ENCODE measurements around the gene IKBKE.

Gene IKBKE

DNA sequence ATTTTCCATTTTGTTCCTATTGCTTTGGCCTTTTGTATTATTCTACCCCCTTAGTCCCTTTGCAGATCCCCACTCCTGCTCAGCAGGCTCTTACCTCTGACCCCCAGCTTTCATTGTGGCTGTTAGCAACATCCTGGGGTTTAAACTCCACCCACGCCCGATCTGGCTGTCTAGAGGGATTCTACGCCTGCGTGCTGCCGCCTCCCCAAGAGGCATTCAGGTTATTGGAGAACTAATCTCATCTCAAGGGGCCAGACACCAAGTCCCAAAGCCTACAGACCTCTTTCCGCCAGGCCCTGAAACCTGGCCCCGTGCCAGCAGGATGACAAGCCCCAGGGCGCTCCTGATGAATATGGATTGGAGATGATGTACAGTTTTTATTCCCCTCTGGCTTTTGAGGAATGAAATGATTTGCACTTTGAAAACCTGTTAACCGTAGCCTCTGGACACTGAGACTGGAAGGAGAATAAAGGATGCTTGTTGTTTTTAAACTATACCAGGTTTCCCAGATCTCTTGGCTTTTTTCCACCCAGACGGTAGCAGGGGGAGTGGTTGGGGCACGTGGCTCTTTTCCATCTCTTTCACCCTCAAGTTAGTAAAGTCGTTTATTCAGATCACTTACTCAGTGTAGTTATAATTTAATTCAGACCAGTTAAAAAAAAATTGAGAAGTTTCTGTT, 14.5 kb upstream of the IKBKE start:
- Histone ChIP-seq H3K9me3 (ENCODE audit: low read length) (no peaks in the 10 kb centered on the region), H2AFZ (ENCODE audit: low read length) (no peak overlapping the region), H3K4me2 (ENCODE audit: low read length) (no peak overlapping the region), H3K9me2 (ENCODE audit: low read depth, low read length) (no peaks in the 10 kb centered on the region), H3K9ac (ENCODE audit: low read length) (no peak overlapping the region), H3K79me2 (ENCODE audit: insufficient read depth, low read length) (no peaks in the 10 kb centered on the region), H3K4me1 (ENCODE audit: insufficient read depth, low read length, severe bottlenecking) (no peaks in the 10 kb centered on the region), H3K27me3 (ENCODE audit: insufficient read depth, low read length) (no peaks in the 10 kb centered on the region), H3K27ac (ENCODE audit: low read depth, low read length, poor library complexity, severe bottlenecking) (no peak overlapping the region), H3K36me3 (ENCODE audit: insufficient read depth, low read length) (peaks cover 31% of the 10 kb centered on the region; the same call in 1 of the 2 replicates), H3K4me3 (ENCODE audit: low read depth, low read length, poor library complexity, severe bottlenecking) (no peak overlapping the region), H4K20me1 (ENCODE audit: insufficient read depth, low read length) (no peaks in the 10 kb centered on the region), H3F3A (ENCODE audit: insufficient read depth, low read length) (no peaks in the 10 kb centered on the region)
- TF ChIP-seq CTCF (IDR thresholded peaks at IDR 0.05; ENCODE audit: low read length) (no peak), EZH2 (IDR thresholded peaks at IDR 0.05; ENCODE audit: borderline replicate concordance, low read length) (no peak)

GRCh38 chr1:206456577-206457370, 13.5 kb upstream of the IKBKE start:
- H3K9ac ChIP-seq (ENCODE audit: low read length): no peak overlapping the region
- no peak overlapping the region for H3K4me2 ChIP-seq (ENCODE audit: low read length)

More at GRCh38 chr1:206456577-206457370, 13.5 kb upstream of the IKBKE start:
- Histone ChIP-seq H2AFZ (ENCODE audit: low read length) (no peak overlapping the region), H3K9me3 (ENCODE audit: low read length) (no peaks in the 10 kb centered on the region), H3K4me1 (ENCODE audit: insufficient read depth, low read length, severe bottlenecking) (no peaks in the 10 kb centered on the region), H3K27ac (ENCODE audit: low read depth, low read length, poor library complexity, severe bottlenecking) (no peak overlapping the region), H3K4me3 (ENCODE audit: low read depth, low read length, poor library complexity, severe bottlenecking) (no peak overlapping the region), H3K36me3 (ENCODE audit: insufficient read depth, low read length) (peaks cover 21% of the 10 kb centered on the region; the same call in 1 of the 2 replicates), H3K9me2 (ENCODE audit: low read depth, low read length) (no peaks in the 10 kb centered on the region), H3K79me2 (ENCODE audit: insufficient read depth, low read length) (no peaks in the 10 kb centered on the region), H3K27me3 (ENCODE audit: insufficient read depth, low read length) (no peaks in the 10 kb centered on the region), H4K20me1 (ENCODE audit: insufficient read depth, low read length) (no peaks in the 10 kb centered on the region), H3F3A (ENCODE audit: insufficient read depth, low read length) (no peaks in the 10 kb centered on the region)
- TF ChIP-seq CTCF (IDR thresholded peaks at IDR 0.05; ENCODE audit: low read length) (no peak), EZH2 (IDR thresholded peaks at IDR 0.05; ENCODE audit: borderline replicate concordance, low read length) (no peak)
